Mammary epithelial cell (primary cell): ENCODE data around the gene SDHD.

ENCODE experiments used
- EZH2 ChIP-seq: IDR thresholded peaks from 2 replicates; pipeline ENCODE4 v1.6.1; 2012; ENCODE audit warnings: low read length, inconsistent platforms, borderline replicate concordance
- TF ChIP-seq, protein P1 (sequence below), 2 donors: IDR thresholded peaks in 1 of 2; conservative IDR thresholded peaks in 1 of 2; 2 replicates each; pipeline ENCODE4 v1.5.1; 2011 to 2012; ENCODE audit warnings: inconsistent platforms in 2 of 2, low read length in 2 of 2, mild to moderate bottlenecking in 2 of 2, control low read depth in 1 of 2, low read depth in 1 of 2; ENCODE audit not compliant: insufficient read depth in 1 of 2; ENCODE audit errors: extremely low read depth in 1 of 2

DNA sequence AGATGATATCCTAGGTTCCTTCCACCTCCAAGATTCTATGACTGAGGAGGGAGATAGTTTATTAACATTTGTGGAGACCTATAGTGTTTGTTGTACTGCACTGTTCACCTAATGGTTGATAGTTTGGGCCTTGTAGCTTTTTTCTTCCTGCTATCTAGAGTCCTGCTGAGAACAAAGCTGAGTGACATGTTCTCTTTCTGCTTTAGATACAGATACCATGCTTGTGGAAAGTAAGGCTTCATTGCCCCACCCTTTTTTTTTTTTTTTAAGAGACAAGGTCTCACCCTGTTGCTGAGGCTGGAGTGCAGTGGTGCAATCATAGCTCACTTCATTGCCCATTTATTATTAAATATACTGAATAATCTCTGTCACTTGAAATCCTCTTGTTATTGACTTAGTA, 49.1 kb upstream of the SDHD start:
- TF ChIP-seq, protein P1, sequence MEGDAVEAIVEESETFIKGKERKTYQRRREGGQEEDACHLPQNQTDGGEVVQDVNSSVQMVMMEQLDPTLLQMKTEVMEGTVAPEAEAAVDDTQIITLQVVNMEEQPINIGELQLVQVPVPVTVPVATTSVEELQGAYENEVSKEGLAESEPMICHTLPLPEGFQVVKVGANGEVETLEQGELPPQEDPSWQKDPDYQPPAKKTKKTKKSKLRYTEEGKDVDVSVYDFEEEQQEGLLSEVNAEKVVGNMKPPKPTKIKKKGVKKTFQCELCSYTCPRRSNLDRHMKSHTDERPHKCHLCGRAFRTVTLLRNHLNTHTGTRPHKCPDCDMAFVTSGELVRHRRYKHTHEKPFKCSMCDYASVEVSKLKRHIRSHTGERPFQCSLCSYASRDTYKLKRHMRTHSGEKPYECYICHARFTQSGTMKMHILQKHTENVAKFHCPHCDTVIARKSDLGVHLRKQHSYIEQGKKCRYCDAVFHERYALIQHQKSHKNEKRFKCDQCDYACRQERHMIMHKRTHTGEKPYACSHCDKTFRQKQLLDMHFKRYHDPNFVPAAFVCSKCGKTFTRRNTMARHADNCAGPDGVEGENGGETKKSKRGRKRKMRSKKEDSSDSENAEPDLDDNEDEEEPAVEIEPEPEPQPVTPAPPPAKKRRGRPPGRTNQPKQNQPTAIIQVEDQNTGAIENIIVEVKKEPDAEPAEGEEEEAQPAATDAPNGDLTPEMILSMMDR (conservative IDR thresholded peaks at IDR 0.05 in 1 of 2, IDR thresholded peaks at IDR 0.05 in 1 of 2; ENCODE audit: extremely low read depth in 1 of 2, insufficient read depth in 1 of 2, low read depth in 1 of 2, low read length in 2 of 2) = no peak
- no peak for TF ChIP-seq EZH2
